Measurements from ENCODE around the gene SYNGAP1. TPM values are rescaled to one million over a fixed set of nuclear protein-coding genes. Genes with fewer than 3 reads are reported as not detected.

SYNGAP1 gene
- total RNA-seq, 3 donors from 2014 or later (not counting 1 experiment from before 2014, with no cell fraction given), result 43.5 to 61.6 (median 55.8) TPM

- no peaks in the 10 kb centered on the region for H3K27me3 ChIP-seq (ENCODE audit: control insufficient read depth, insufficient read depth, low read length)
- no peaks in the 10 kb centered on the region for H3K36me3 Mint-ChIP-seq
- H3K27me3 Mint-ChIP-seq (ENCODE audit: low read depth in 2 of 2), result no peaks in the 10 kb centered on the region
- TF ChIP-seq, protein P1, sequence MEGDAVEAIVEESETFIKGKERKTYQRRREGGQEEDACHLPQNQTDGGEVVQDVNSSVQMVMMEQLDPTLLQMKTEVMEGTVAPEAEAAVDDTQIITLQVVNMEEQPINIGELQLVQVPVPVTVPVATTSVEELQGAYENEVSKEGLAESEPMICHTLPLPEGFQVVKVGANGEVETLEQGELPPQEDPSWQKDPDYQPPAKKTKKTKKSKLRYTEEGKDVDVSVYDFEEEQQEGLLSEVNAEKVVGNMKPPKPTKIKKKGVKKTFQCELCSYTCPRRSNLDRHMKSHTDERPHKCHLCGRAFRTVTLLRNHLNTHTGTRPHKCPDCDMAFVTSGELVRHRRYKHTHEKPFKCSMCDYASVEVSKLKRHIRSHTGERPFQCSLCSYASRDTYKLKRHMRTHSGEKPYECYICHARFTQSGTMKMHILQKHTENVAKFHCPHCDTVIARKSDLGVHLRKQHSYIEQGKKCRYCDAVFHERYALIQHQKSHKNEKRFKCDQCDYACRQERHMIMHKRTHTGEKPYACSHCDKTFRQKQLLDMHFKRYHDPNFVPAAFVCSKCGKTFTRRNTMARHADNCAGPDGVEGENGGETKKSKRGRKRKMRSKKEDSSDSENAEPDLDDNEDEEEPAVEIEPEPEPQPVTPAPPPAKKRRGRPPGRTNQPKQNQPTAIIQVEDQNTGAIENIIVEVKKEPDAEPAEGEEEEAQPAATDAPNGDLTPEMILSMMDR (IDR thresholded peaks at IDR 0.05), result no peak
- H3K9me3 Mint-ChIP-seq, result no peaks in the 10 kb centered on the region
- no peak overlapping the region for H3K27ac ChIP-seq (ENCODE audit: low read length)
- H3K9me3 ChIP-seq (ENCODE audit: control insufficient read depth, insufficient read depth, low read length), result no peaks in the 10 kb centered on the region
- ATAC-seq, result no peak
- peak overlapping the region in 1 of 2 donors; percentile 100 for H3K27ac Mint-ChIP-seq
- peaks cover 18 to 20% of the 10 kb centered on the region in 2 donors for H3K4me1 Mint-ChIP-seq
- peaks cover under 1% of the 10 kb centered on the region for H3K36me3 ChIP-seq (ENCODE audit: control insufficient read depth, insufficient read depth, low read length)
- intact Hi-C loops (cut with micrococcal nuclease), result no loop called here
- H3K4me3 ChIP-seq (ENCODE audit: low read length), result no peak overlapping the region
- 85% methylated on average over 5 of the region's 5 CpGs for WGBS (ENCODE audit: insufficient coverage)
- no peak overlapping the region for H3K4me3 Mint-ChIP-seq
- H3K4me1 ChIP-seq (ENCODE audit: control insufficient read depth, insufficient read depth, low read length), result peaks cover 34% of the 10 kb centered on the region
- DNase-seq, result peak in 1 of 2 donors; percentile 51
These were observed 12.6 kb upstream of the SYNGAP1 start for GRCh38 chr6:33407132-33407718.

DNA sequence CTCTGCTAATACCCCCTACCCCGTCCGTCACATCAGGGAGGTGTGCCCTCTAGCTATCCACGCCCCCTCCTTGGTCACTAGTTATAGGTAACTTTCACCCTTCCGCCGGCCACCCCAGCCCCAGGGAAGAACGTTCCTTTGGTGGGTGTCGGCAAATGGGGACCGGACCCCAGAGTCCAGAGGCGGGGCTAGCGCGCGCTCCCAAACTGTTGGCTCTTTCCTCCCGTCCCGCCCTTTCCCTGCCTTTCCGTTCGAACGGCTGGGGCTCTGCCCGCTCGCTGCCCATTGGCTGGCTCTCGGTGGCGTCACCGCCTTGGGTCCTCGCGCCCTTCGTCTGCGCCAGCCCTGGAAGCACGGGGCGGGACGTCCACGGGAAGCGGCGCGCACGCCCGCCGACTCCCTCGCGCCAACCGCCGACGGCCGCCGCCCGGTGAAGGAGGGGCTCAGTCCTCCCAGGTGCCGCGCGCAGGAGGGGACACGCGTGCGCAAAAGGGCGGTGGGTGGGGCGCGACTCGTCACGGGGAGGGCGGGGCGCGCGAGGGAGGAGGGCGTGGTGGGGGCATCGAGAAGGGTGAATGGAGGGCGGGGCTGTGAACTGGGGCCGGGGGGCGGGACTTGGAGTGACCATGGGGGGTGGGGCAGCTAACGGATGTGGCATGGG is 9.7 kb upstream of the SYNGAP1 start:
- no peaks in the 10 kb centered on the region for H3K27me3 ChIP-seq (ENCODE audit: control insufficient read depth, insufficient read depth, low read length)
- DNase-seq (peak; percentile 95 to 98), ATAC-seq (peak; percentile 69 to 86 (median 74))
- peak overlapping the region; percentile 98 for H3K27ac ChIP-seq (ENCODE audit: low read length)
- H3K4me1 ChIP-seq (ENCODE audit: control insufficient read depth, insufficient read depth, low read length), result peaks cover 54% of the 10 kb centered on the region
- H3K4me3 ChIP-seq (ENCODE audit: low read length), result peak overlapping the region; percentile 84
- TF ChIP-seq, protein P1 (IDR thresholded peaks at IDR 0.05), result no peak
- Mint-ChIP-seq H3K27me3 (ENCODE audit: low read depth in 2 of 2) (no peaks in the 10 kb centered on the region), H3K4me1 (peaks cover 38 to 48% of the 10 kb centered on the region in 2 donors), H3K9me3 (no peaks in the 10 kb centered on the region), H3K4me3 (peak overlapping the region; percentile 92), H3K36me3 (no peaks in the 10 kb centered on the region), H3K27ac (peak overlapping the region; percentile 100)
- under 1% methylated on average over 62 of the region's 65 CpGs for WGBS (ENCODE audit: insufficient coverage)
- peaks cover 28% of the 10 kb centered on the region for H3K36me3 ChIP-seq (ENCODE audit: control insufficient read depth, insufficient read depth, low read length)
- intact Hi-C loops (cut with micrococcal nuclease), result loop anchor here (1.0 to 5.0 kb wide), 6 partner anchors 8 to 208 kb away; partner anchors contain the start of genes CUTA, HSD17B8, KIFC1 and RXRB
- no peaks in the 10 kb centered on the region for H3K9me3 ChIP-seq (ENCODE audit: control insufficient read depth, insufficient read depth, low read length)

- Mint-ChIP-seq H3K27me3 (ENCODE audit: low read depth in 2 of 2) (no peaks in the 10 kb centered on the region), H3K9me3 (no peaks in the 10 kb centered on the region), H3K4me1 (peaks cover 45 to 56% of the 10 kb centered on the region in 2 donors), H3K36me3 (no peaks in the 10 kb centered on the region), H3K27ac (peak within 1 kb of the TSS; percentile 100), H3K4me3 (peak within 1 kb of the TSS; percentile 92)
- Histone ChIP-seq H3K36me3 (ENCODE audit: control insufficient read depth, insufficient read depth, low read length) (peaks cover 36% of the 10 kb centered on the region), H3K4me1 (ENCODE audit: control insufficient read depth, insufficient read depth, low read length) (peaks cover 54% of the 10 kb centered on the region), H3K9me3 (ENCODE audit: control insufficient read depth, insufficient read depth, low read length) (no peaks in the 10 kb centered on the region), H3K4me3 (ENCODE audit: low read length) (peak within 1 kb of the TSS; percentile 84), H3K27me3 (ENCODE audit: control insufficient read depth, insufficient read depth, low read length) (no peaks in the 10 kb centered on the region), H3K27ac (ENCODE audit: low read length) (peak within 1 kb of the TSS; percentile 98)
- WGBS (ENCODE audit: insufficient coverage), result under 1% methylated on average over 59 of the region's 67 CpGs
- intact Hi-C loops (cut with micrococcal nuclease), result loop anchor here (1.0 to 5.0 kb wide), 6 partner anchors 7 to 209 kb away; partner anchors contain the start of genes CUTA, HSD17B8, KIFC1 and RXRB
- TF ChIP-seq, protein P1 (IDR thresholded peaks at IDR 0.05), result no peak
- DNase-seq, result peak in 1 of 2 donors; percentile 88
- ATAC-seq, result peak in 2 of 3 donors; percentile 68 to 72
These were observed 8.9 kb upstream of the SYNGAP1 start, which contains the start of gene PHF1 for GRCh38 chr6:33410711-33411631. TSS of gene PHF1 (plus strand) at chr6:33411014. CDS start at chr6:33412264, 1,250 bp downstream.
